Gastroesophageal sphincter (tissue), 3 donors: ENCODE measurements around the gene GNAI2.

Experiments used
- CTCF ChIP-seq, 4 experiments: fragments of 200-600 bp in 2 of 4; fragments of 450-650 bp in 2 of 4; sonication (generic) in 1 of 4; IDR thresholded peaks; one replicate each; pipeline ENCODE4 v1.5.1; 2017 to 2019; ENCODE audit warnings: antibody characterized with exemption in 4 of 4, mild to moderate bottlenecking in 2 of 4, moderate library complexity in 2 of 4
- EP300 ChIP-seq: sonication (generic); formaldehyde crosslinking; IDR thresholded peaks from one replicate; pipeline ENCODE4 v1.6.1; 2017; ENCODE audit warnings: antibody characterized with exemption, mild to moderate bottlenecking
- POLR2A ChIP-seq, 2 donors: fragments of 450-650 bp; IDR thresholded peaks; one replicate each; pipeline ENCODE4 v1.6.1; 2017; ENCODE audit warnings: antibody characterized with exemption in 2 of 2, mild to moderate bottlenecking in 2 of 2, moderate library complexity in 1 of 2

GRCh38 chr3:50241713-50242380 is 5.8 kb downstream of the GNAI2 start:
- TF ChIP-seq POLR2A (IDR thresholded peaks at IDR 0.05): no peak
- TF ChIP-seq EP300: no peak
- no peak for TF ChIP-seq CTCF (IDR thresholded peaks at IDR 0.05)
